Urinary bladder (tissue), 4 donors: ENCODE data around the gene UGT1A8. TPM values are rescaled to one million over a fixed set of nuclear protein-coding genes. Genes with fewer than 3 reads are reported as not detected.
"Not testable (repeated sequence)": the region's sequence is repeated elsewhere in the genome, so short reads cannot be mapped to it uniquely, and the experiment has no call there.

Experiments used
- DNase-seq: peaks from one replicate; pipeline ENCODE4 v3.0.0-alpha.2; 2015; ENCODE audit errors: extremely low spot score
- H3K27ac ChIP-seq: one replicate; pipeline ENCODE4 v1.5.1; 2013; ENCODE audit warnings: low read depth, mild to moderate bottlenecking, moderate library complexity
- H3K36me3 ChIP-seq: one replicate; pipeline ENCODE4 v1.6.1; 2013; ENCODE audit warnings: mild to moderate bottlenecking, moderate library complexity; ENCODE audit not compliant: insufficient read depth
- H3K4me1 ChIP-seq: one replicate; pipeline ENCODE4 v1.6.1; 2013; ENCODE audit warnings: mild to moderate bottlenecking, moderate library complexity; ENCODE audit not compliant: insufficient read depth
- H3K4me3 ChIP-seq: one replicate; pipeline ENCODE4 v1.5.1; 2013; ENCODE audit warnings: low read depth, low read length
- WGBS: extraction: QIAGEN DNeasy Blood & Tissue Kit; methylation state at CpG from one replicate; pipeline ENCODE4 v1.1.7; 2013; 5-methylcytosine and 5-hydroxymethylcytosine counted together
- polyA plus RNA-seq: library from polyadenylated mRNA; stranded (reverse); fragments of 200-250 nt; gene quantifications from one replicate; pipeline ENCODE4 v1.2.3, GENCODE V29; 2013
- total RNA-seq: library from RNA; depleted of rRNA; stranded (reverse); fragments of >200 nt; gene quantifications from one replicate; pipeline ENCODE4 v1.2.3, GENCODE V29; 2014
- donor health status: healthy with polysubstance abuse.
- donor health status: healthy.

The UGT1A8 gene
- total and polyA plus RNA-seq, 2 donors, result 0.16 to 0.56 TPM

DNA sequence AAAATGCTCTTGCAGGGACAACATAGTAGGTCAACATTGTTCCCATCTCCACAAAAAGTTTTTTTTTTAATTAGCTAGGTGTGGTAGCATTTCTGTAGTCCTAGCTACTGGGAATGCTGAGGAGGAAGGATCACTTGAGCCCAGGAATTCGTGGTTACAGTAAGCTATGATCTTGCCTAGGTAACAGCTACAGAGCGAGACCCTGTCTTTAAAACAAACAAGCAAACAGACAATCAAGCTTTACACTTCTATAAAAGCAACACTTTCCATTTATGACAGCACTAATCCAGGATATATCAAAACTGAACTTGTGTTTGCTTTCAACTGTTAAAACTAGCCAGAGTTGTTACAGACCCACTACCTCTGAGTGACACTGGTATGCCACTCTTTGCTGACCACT, 123.4 kb downstream of the UGT1A8 start:
- Histone ChIP-seq H3K27ac (no peak overlapping the region), H3K4me1 (no peaks in the 10 kb centered on the region), H3K36me3 (no peaks in the 10 kb centered on the region), H3K4me3 (no peak overlapping the region)
- DNase-seq, result no peak
- WGBS, result 60% methylated on average over 2 of the region's 2 CpGs

- Histone ChIP-seq H3K4me1 (no peaks in the 10 kb centered on the region), H3K27ac (no peak overlapping the region), H3K36me3 (no peaks in the 10 kb centered on the region), H3K4me3 (no peak overlapping the region)
- WGBS, result 93% methylated on average over 45 of the region's 46 CpGs
- DNase-seq, result no peak
These were observed 126.2 kb downstream of the UGT1A8 start for GRCh38 chr2:233743464-233744259.

- no peaks in the 10 kb centered on the region for H3K4me1 ChIP-seq
- WGBS, result 70% methylated on average over 5 of the region's 5 CpGs
- no peaks in the 10 kb centered on the region for H3K36me3 ChIP-seq
- H3K27ac ChIP-seq, result no peak overlapping the region
- DNase-seq, result no peak
- no peak overlapping the region for H3K4me3 ChIP-seq
These were observed 127.8 kb downstream of the UGT1A8 start for GRCh38 chr2:233745073-233745755.

- WGBS, result 67% methylated on average over 2 of the region's 2 CpGs
- not testable (repeated sequence) for H3K4me1 ChIP-seq, H3K4me3 ChIP-seq
These were observed 128.4 kb downstream of the UGT1A8 start for GRCh38 chr2:233745838-233746237.

GRCh38 chr2:233746475-233747282, 129.2 kb downstream of the UGT1A8 start:
- no peaks in the 10 kb centered on the region for H3K4me1 ChIP-seq

More at GRCh38 chr2:233745838-233746237, 128.4 kb downstream of the UGT1A8 start:
- not testable (repeated sequence) for DNase-seq, H3K36me3 ChIP-seq, H3K27ac ChIP-seq

DNA sequence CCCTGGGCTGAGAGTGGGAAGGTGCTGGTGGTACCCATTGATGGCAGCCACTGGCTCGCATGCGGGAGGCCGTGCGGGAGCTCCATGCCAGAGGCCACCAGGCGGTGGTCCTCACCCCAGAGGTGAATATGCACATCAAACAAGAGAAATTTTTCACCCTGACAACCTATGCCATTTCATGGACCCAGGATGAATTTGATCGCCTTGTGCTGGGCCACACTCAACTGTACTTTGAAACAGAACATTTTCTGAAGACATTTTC, 129.8 kb downstream of the UGT1A8 start:
- WGBS, result 85% methylated on average over 6 of the region's 6 CpGs
- Histone ChIP-seq H3K36me3 (no peaks in the 10 kb centered on the region), H3K27ac (no peak overlapping the region), H3K4me1 (no peaks in the 10 kb centered on the region), H3K4me3 (no peak overlapping the region)
- no peak for DNase-seq

More at GRCh38 chr2:233746475-233747282, 129.2 kb downstream of the UGT1A8 start:
- DNase-seq, result no peak
- Histone ChIP-seq H3K4me3 (no peak overlapping the region), H3K27ac (no peak overlapping the region), H3K36me3 (no peaks in the 10 kb centered on the region)
- WGBS, result 76% methylated on average over 10 of the region's 10 CpGs

GRCh38 chr2:233750689-233751088, 133.3 kb downstream of the UGT1A8 start:
- DNase-seq, H3K36me3 ChIP-seq: not testable (repeated sequence)
- WGBS, result 79% methylated on average over 2 of the region's 2 CpGs

GRCh38 chr2:233751212-233752009, 134.0 kb downstream of the UGT1A8 start:
- not testable (repeated sequence) for H3K36me3 ChIP-seq, H3K27ac ChIP-seq, H3K4me3 ChIP-seq, H3K4me1 ChIP-seq, DNase-seq
- WGBS, result 69% methylated on average over 2 of the region's 2 CpGs

More at GRCh38 chr2:233750689-233751088, 133.3 kb downstream of the UGT1A8 start:
- H3K27ac ChIP-seq, H3K4me3 ChIP-seq, H3K4me1 ChIP-seq: not testable (repeated sequence)

DNA sequence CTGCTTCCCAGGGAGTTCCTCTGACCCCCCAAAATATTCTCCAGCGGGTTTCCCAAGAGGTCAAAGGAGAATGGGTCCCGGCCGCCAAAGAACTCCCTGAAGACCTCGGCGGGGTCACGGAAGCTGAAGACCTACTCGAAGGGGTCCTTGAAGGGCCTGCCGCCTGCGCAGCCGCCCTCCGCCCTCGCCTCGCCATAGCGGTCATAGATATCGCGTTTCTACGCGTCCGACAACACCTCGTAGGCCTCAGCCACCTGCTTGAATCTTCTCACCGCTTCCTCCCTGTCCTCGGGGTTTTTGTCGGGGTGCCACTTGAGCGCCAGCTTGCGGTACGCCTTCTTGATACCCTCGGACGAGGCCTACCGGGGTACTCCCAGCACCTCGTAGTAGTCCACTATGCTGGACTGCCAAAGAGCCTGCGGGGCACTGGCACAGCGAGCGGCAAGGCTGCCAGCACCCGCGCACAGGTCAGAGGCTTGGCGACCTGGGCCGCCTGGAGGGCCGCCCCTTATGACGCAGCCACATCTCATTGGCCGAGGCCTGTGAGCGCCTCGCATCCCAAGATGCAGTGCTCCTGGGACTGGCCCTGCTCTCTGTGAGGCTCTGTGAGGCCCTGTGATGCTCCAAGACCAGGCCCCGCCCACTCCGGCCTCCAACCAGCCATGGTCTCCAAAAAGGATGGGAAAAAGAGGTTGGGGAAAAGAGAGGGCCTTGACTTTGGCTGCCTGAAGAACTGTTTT, 137.6 kb downstream of the UGT1A8 start:
- DNase-seq, result no peak
- no peak overlapping the region for H3K27ac ChIP-seq
- WGBS, result 89% methylated on average over 44 of the region's 44 CpGs
- no peaks in the 10 kb centered on the region for H3K36me3 ChIP-seq
- no peak overlapping the region for H3K4me3 ChIP-seq
- H3K4me1 ChIP-seq, result no peaks in the 10 kb centered on the region

- Histone ChIP-seq H3K4me3 (no peak overlapping the region), H3K36me3 (no peaks in the 10 kb centered on the region), H3K27ac (no peak overlapping the region), H3K4me1 (no peaks in the 10 kb centered on the region)
- no peak for DNase-seq
- 72% methylated on average over 7 of the region's 7 CpGs for WGBS
These were observed 139.1 kb downstream of the UGT1A8 start for GRCh38 chr2:233756429-233757081.

DNA sequence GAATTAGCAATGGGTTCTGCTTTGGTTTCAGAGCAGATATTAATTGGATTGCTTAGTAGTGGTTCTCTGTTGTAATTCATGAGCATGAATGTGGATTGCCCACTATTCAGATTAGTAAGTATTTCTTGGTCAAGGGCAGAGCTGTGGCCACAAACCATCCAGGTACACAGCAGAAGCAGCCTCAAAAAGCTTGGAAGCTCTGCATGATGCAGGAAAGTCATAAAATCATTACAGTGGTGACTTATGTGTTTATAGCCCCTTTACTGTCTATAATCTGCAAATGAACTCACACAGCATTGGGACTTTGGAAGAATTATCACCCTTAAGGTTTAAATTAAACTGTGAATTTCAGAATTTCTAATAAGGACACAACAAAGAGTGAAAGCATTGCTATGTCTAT, 140.7 kb downstream of the UGT1A8 start:
- H3K27ac ChIP-seq, result no peak overlapping the region
- no peaks in the 10 kb centered on the region for H3K4me1 ChIP-seq
- DNase-seq, result no peak
- no peak overlapping the region for H3K4me3 ChIP-seq
- no peaks in the 10 kb centered on the region for H3K36me3 ChIP-seq

DNA sequence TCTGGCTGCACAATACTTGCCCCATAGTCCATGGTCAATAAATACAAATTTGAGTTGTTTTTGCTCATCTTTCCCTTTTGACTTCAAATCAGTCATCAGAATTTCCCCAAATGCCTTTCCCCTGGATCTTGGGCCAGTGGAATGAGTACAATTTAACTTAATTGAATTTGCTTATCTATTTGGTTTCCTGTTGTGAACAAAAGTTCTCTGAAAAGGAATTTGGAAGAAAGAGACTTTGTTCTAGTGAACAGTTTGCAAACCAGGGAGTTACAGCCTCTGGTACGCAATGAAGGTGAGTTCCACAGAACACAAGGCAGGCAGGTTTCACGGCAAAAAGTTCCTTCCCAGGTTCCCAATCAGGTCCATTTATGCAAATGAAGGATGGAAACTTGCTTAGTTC, 141.4 kb downstream of the UGT1A8 start:
- DNase-seq, result no peak
- no peak overlapping the region for H3K4me3 ChIP-seq
- 84% methylated on average over 2 of the region's 2 CpGs for WGBS
- no peaks in the 10 kb centered on the region for H3K4me1 ChIP-seq
- no peaks in the 10 kb centered on the region for H3K36me3 ChIP-seq
- H3K27ac ChIP-seq, result peak overlapping the region; percentile 41
